Upper lobe of left lung (tissue), 4 donors: Measurements from ENCODE around the gene SYNJ2.

Experiments used
- CTCF ChIP-seq, 6 experiments: fragments of 450-650 bp in 4 of 6; fragments of 200-600 bp in 2 of 6; sonication (generic) in 2 of 6; IDR thresholded peaks; one replicate each; pipeline ENCODE4 v1.5.1; 2016 to 2019; ENCODE audit warnings: antibody characterized with exemption in 6 of 6
- EP300 ChIP-seq, 4 donors: sonication (generic); formaldehyde crosslinking; IDR thresholded peaks; one replicate each; pipeline ENCODE4 v1.5.1; 2017; ENCODE audit warnings: antibody characterized with exemption in 4 of 4, control low read depth in 2 of 4
- POLR2AphosphoS5 ChIP-seq, 2 donors: sonication (generic); formaldehyde crosslinking; IDR thresholded peaks; one replicate each; pipeline ENCODE4 v1.5.1; 2017; ENCODE audit warnings: antibody characterized with exemption in 2 of 2

- TF ChIP-seq CTCF (IDR thresholded peaks at IDR 0.05) (no peak), POLR2AphosphoS5 (IDR thresholded peaks at IDR 0.05) (no peak), EP300 (IDR thresholded peaks at IDR 0.05) (no peak)
Observed at GRCh38 chr6:157943249-157943963, 38.3 kb upstream of the SYNJ2 start.
